ENCODE data around the gene THY1.
"Not testable (repeated sequence)": the region's sequence is repeated elsewhere in the genome, so short reads cannot be mapped to it uniquely, and the experiment has no call there.

THY1 gene

GRCh38 chr11:119417726-119418540 is 5.0 kb downstream of the THY1 start:
- DNase-seq, result no peak

- DNase-seq, result no peak
These were observed 6.1 kb downstream of the THY1 start for GRCh38 chr11:119416606-119417580.

GRCh38 chr11:119415966-119416365 is 7.0 kb downstream of the THY1 start:
- DNase-seq, result no peak

- no peak for DNase-seq
These were observed 7.5 kb downstream of the THY1 start for GRCh38 chr11:119415517-119415916.

GRCh38 chr11:119414734-119415133 is 8.2 kb downstream of the THY1 start:
- no peak for DNase-seq

- DNase-seq, result no peak
These were observed 8.7 kb downstream of the THY1 start for GRCh38 chr11:119414321-119414720.

GRCh38 chr11:119412072-119412471 is 10.9 kb downstream of the THY1 start:
- DNase-seq, result no peak

GRCh38 chr11:119410501-119410900 is 12.5 kb downstream of the THY1 start:
- no peak for DNase-seq

GRCh38 chr11:119409731-119410130 is 13.2 kb downstream of the THY1 start:
- DNase-seq, result no peak

GRCh38 chr11:119406005-119406404 is 17.0 kb downstream of the THY1 start:
- no peak for DNase-seq

- DNase-seq, result not testable (repeated sequence)
These were observed 17.5 kb downstream of the THY1 start for GRCh38 chr11:119405448-119405847.

- no peak for DNase-seq
These were observed 18.1 kb downstream of the THY1 start for GRCh38 chr11:119404872-119405271.

GRCh38 chr11:119403021-119403420 is 20.0 kb downstream of the THY1 start:
- no peak for DNase-seq

GRCh38 chr11:119402470-119402869 is 20.5 kb downstream of the THY1 start:
- DNase-seq, result no peak

- no peak for DNase-seq
These were observed 22.1 kb downstream of the THY1 start for GRCh38 chr11:119400860-119401259.

GRCh38 chr11:119397740-119398139 is 25.2 kb downstream of the THY1 start:
- DNase-seq, result no peak

- no peak for DNase-seq
These were observed 26.1 kb downstream of the THY1 start for GRCh38 chr11:119396835-119397234.

- DNase-seq, result no peak
These were observed 31.7 kb downstream of the THY1 start for GRCh38 chr11:119391275-119391674.

- DNase-seq, result peak in 1 of 2 donors; percentile 18
These were observed 33.2 kb downstream of the THY1 start for GRCh38 chr11:119389611-119390254.

- DNase-seq, result no peak
These were observed 34.9 kb downstream of the THY1 start for GRCh38 chr11:119388103-119388502.

GRCh38 chr11:119384332-119384731 is 38.6 kb downstream of the THY1 start:
- no peak for DNase-seq

- DNase-seq, result not testable (repeated sequence)
These were observed 40.5 kb downstream of the THY1 start for GRCh38 chr11:119382513-119382912.

GRCh38 chr11:119382101-119382500 is 40.9 kb downstream of the THY1 start:
- no peak for DNase-seq
